Mesothelial cell of epicardium (in vitro differentiated cells): ENCODE data around the gene XRCC3. TPM values are rescaled to one million over a fixed set of nuclear protein-coding genes. Genes with fewer than 3 reads are reported as not detected.

Source experiments
- DNase-seq, 2 experiments: peaks; one replicate each; pipeline ENCODE4 v3.0.0; 2021; ENCODE audit warnings: low spot score in 2 of 2; ENCODE audit not compliant: unreplicated experiment in 2 of 2
- H3K27ac Mint-ChIP-seq: 2 replicates; pipeline ENCODE4 v1.8.0; 2021; ENCODE audit warnings: mixed read lengths
- H3K27me3 Mint-ChIP-seq: 2 replicates; pipeline ENCODE4 v1.8.0; 2021; ENCODE audit warnings: low read depth, mixed read lengths
- H3K36me3 Mint-ChIP-seq: 2 replicates; pipeline ENCODE4 v1.8.0; 2021; ENCODE audit warnings: mixed read lengths
- H3K4me1 Mint-ChIP-seq: 2 replicates; pipeline ENCODE4 v1.8.0; 2021; ENCODE audit warnings: mixed read lengths
- H3K4me3 Mint-ChIP-seq: 2 replicates; pipeline ENCODE4 v1.8.0; 2021; ENCODE audit warnings: mild to moderate bottlenecking, moderate library complexity, mixed read lengths
- H3K9me3 Mint-ChIP-seq: 2 replicates; pipeline ENCODE4 v1.8.0; 2021; ENCODE audit warnings: mixed read lengths
- CTCF ChIP-seq: fragments of 200-600 bp; sonication (generic); IDR thresholded peaks from one replicate; pipeline ENCODE4 v1.5.0; 2021; ENCODE audit warnings: antibody characterized with exemption; ENCODE audit not compliant: unreplicated experiment
- total RNA-seq: library from RNA; stranded (reverse); gene quantifications from 3 replicates; pipeline ENCODE4 v1.2.1, GENCODE V29; 2021

XRCC3 gene
- total RNA-seq, 1 donor from 2014 or later = 19.7 TPM

- Mint-ChIP-seq H3K9me3 (no peaks in the 10 kb centered on the region), H3K27me3 (no peaks in the 10 kb centered on the region), H3K4me3 (no peak overlapping the region), H3K27ac (no peak overlapping the region), H3K4me1 (no peaks in the 10 kb centered on the region), H3K36me3 (peaks cover 31% of the 10 kb centered on the region)
- no peak for DNase-seq
- no peak for TF ChIP-seq CTCF
Observed at GRCh38 chr14:103667671-103668070, 47.6 kb downstream of the XRCC3 start.

GRCh38 chr14:103663506-103663905 is 51.7 kb downstream of the XRCC3 start:
- peak overlapping the region; percentile 32 for H3K27ac Mint-ChIP-seq
- no peak for DNase-seq
- no peaks in the 10 kb centered on the region for H3K4me1 Mint-ChIP-seq
- H3K9me3 Mint-ChIP-seq = no peaks in the 10 kb centered on the region
- H3K27me3 Mint-ChIP-seq = no peaks in the 10 kb centered on the region
- H3K36me3 Mint-ChIP-seq = peaks cover 27% of the 10 kb centered on the region
- H3K4me3 Mint-ChIP-seq = no peak overlapping the region
- TF ChIP-seq CTCF = no peak

- no peak overlapping the region for H3K4me3 Mint-ChIP-seq
- peaks cover 31% of the 10 kb centered on the region for H3K36me3 Mint-ChIP-seq
- no peak overlapping the region for H3K27ac Mint-ChIP-seq
- DNase-seq = no peak
- no peak for TF ChIP-seq CTCF
- H3K27me3 Mint-ChIP-seq = no peaks in the 10 kb centered on the region
- H3K9me3 Mint-ChIP-seq = no peaks in the 10 kb centered on the region
- H3K4me1 Mint-ChIP-seq = no peaks in the 10 kb centered on the region
Observed at GRCh38 chr14:103662591-103662990, 52.7 kb downstream of the XRCC3 start.

- no peaks in the 10 kb centered on the region for H3K4me1 Mint-ChIP-seq
- no peaks in the 10 kb centered on the region for H3K9me3 Mint-ChIP-seq
- H3K4me3 Mint-ChIP-seq = no peak overlapping the region
- H3K36me3 Mint-ChIP-seq = peaks cover 36% of the 10 kb centered on the region
- no peak overlapping the region for H3K27ac Mint-ChIP-seq
- TF ChIP-seq CTCF = no peak
- no peaks in the 10 kb centered on the region for H3K27me3 Mint-ChIP-seq
- DNase-seq = no peak
Observed at GRCh38 chr14:103662029-103662428, 53.2 kb downstream of the XRCC3 start.

- H3K4me3 Mint-ChIP-seq = no peak overlapping the region
- H3K4me1 Mint-ChIP-seq = no peaks in the 10 kb centered on the region
- no peak for DNase-seq
- H3K27me3 Mint-ChIP-seq = no peaks in the 10 kb centered on the region
- H3K27ac Mint-ChIP-seq = no peak overlapping the region
- H3K36me3 Mint-ChIP-seq = peaks cover 41% of the 10 kb centered on the region
- H3K9me3 Mint-ChIP-seq = no peaks in the 10 kb centered on the region
- TF ChIP-seq CTCF = no peak
Observed at GRCh38 chr14:103659631-103660030, 55.6 kb downstream of the XRCC3 start.

GRCh38 chr14:103657471-103657870 is 57.8 kb downstream of the XRCC3 start:
- peaks cover 10% of the 10 kb centered on the region for H3K4me1 Mint-ChIP-seq
- DNase-seq = no peak
- H3K27me3 Mint-ChIP-seq = no peaks in the 10 kb centered on the region
- no peak for TF ChIP-seq CTCF
- no peak overlapping the region for H3K4me3 Mint-ChIP-seq
- no peaks in the 10 kb centered on the region for H3K9me3 Mint-ChIP-seq
- peaks cover 38% of the 10 kb centered on the region for H3K36me3 Mint-ChIP-seq
- H3K27ac Mint-ChIP-seq = peak overlapping the region; percentile 73
